Astrocyte of the hippocampus (primary cell): ENCODE results near the gene CHPF.
A peak's percentile ranks its signal among the peaks of the same experiment; 100 is the strongest.

Experiments used
- DNase-seq: peaks from one replicate; pipeline ENCODE4 v3.0.0; 2011; ENCODE audit warnings: low read depth, low spot score

Gene CHPF

GRCh38 chr2:219569041-219569440 is 25.4 kb upstream of the CHPF start:
- peak; percentile 43 for DNase-seq

GRCh38 chr2:219567791-219568361 is 24.3 kb upstream of the CHPF start:
- DNase-seq: no peak

- DNase-seq: no peak
These were observed 23.5 kb upstream of the CHPF start for GRCh38 chr2:219567131-219567530.

GRCh38 chr2:219566640-219567039 is 23.0 kb upstream of the CHPF start:
- no peak for DNase-seq

- no peak for DNase-seq
These were observed 21.8 kb upstream of the CHPF start for GRCh38 chr2:219565130-219566080.

- DNase-seq: no peak
These were observed 19.8 kb upstream of the CHPF start for GRCh38 chr2:219563271-219563928.

- no peak for DNase-seq
These were observed 18.7 kb upstream of the CHPF start for GRCh38 chr2:219562049-219563020.

- DNase-seq: no peak
These were observed 17.8 kb upstream of the CHPF start for GRCh38 chr2:219561179-219562048.

- DNase-seq: no peak
These were observed 17.2 kb upstream of the CHPF start for GRCh38 chr2:219560893-219561178.

- DNase-seq: no peak
These were observed 16.7 kb upstream of the CHPF start for GRCh38 chr2:219560037-219560892.

GRCh38 chr2:219559156-219559915 is 15.7 kb upstream of the CHPF start:
- DNase-seq: no peak

- no peak for DNase-seq
These were observed 14.5 kb upstream of the CHPF start for GRCh38 chr2:219557791-219558785.

- no peak for DNase-seq
These were observed 13.7 kb upstream of the CHPF start for GRCh38 chr2:219557320-219557719.

- DNase-seq: no peak
These were observed 12.8 kb upstream of the CHPF start for GRCh38 chr2:219556413-219556812.

- no peak for DNase-seq
These were observed 12.3 kb upstream of the CHPF start for GRCh38 chr2:219555956-219556355.

- no peak for DNase-seq
These were observed 10.7 kb upstream of the CHPF start for GRCh38 chr2:219554350-219554749.

GRCh38 chr2:219553463-219553963 is 9.9 kb upstream of the CHPF start:
- no peak for DNase-seq

GRCh38 chr2:219553168-219553417 is 9.5 kb upstream of the CHPF start:
- DNase-seq: no peak
